ENCODE measurements around the gene CLSTN2.

Gene CLSTN2

GRCh38 chr3:140134231-140134965 is 199.4 kb downstream of the CLSTN2 start:
- no peaks in the 10 kb centered on the region for H3K36me3 ChIP-seq (ENCODE audit: control insufficient read depth in 1 of 2, insufficient read depth in 2 of 2, low read depth in 1 of 2, low read length in 2 of 2)
- H2BK15ac ChIP-seq (ENCODE audit: low read depth, poor library complexity, severe bottlenecking): no peak overlapping the region
- no peak overlapping the region for H3K14ac ChIP-seq (ENCODE audit: low read length in 2 of 2)
- H2BK12ac ChIP-seq (ENCODE audit: low read length in 2 of 2): no peak overlapping the region
- H4K91ac ChIP-seq (ENCODE audit: low read length): no peak overlapping the region
- H3K18ac ChIP-seq (ENCODE audit: low read depth in 1 of 2, low read length in 2 of 2): no peak overlapping the region
- H4K8ac ChIP-seq (ENCODE audit: low read length): no peak overlapping the region
- H3K27me3 ChIP-seq (ENCODE audit: control insufficient read depth in 1 of 2, insufficient read depth in 1 of 2, low read length in 2 of 2): peaks cover 6 to 14% of the 10 kb centered on the region in 2 experiments
- H3K4me1 ChIP-seq (ENCODE audit: control insufficient read depth, insufficient read depth, low read depth, low read length): no peaks in the 10 kb centered on the region
- no peak overlapping the region for H3K23ac ChIP-seq (ENCODE audit: low read length in 2 of 2)
- H2BK5ac ChIP-seq (ENCODE audit: low read depth, low read length, poor library complexity, severe bottlenecking): no peak overlapping the region
- peaks cover 6% of the 10 kb centered on the region for H3K79me1 ChIP-seq (replicated peaks; ENCODE audit: low read length, poor library complexity, severe bottlenecking)
- no peak overlapping the region for H2AK5ac ChIP-seq (ENCODE audit: low read length, severe bottlenecking)
- H3K9ac ChIP-seq (ENCODE audit: low read length): no peak overlapping the region
- no peak for DNase-seq
- H3K4ac ChIP-seq (ENCODE audit: low read depth in 1 of 2, low read length in 2 of 2): no peak overlapping the region
- H2BK120ac ChIP-seq (ENCODE audit: low read depth, low read length): no peak overlapping the region
- H3K9me3 ChIP-seq (ENCODE audit: control insufficient read depth, low read length): no peaks in the 10 kb centered on the region
- no peak overlapping the region for H3K4me3 ChIP-seq (ENCODE audit: insufficient read depth in 1 of 2, low read depth in 1 of 2, low read length in 2 of 2)
- no peak overlapping the region for H3K4me2 ChIP-seq (ENCODE audit: low read length, poor library complexity, severe bottlenecking)
- 83% methylated on average over 1 of the region's 5 CpGs for WGBS
- H2AFZ ChIP-seq (ENCODE audit: low read depth, low read length): no peak overlapping the region
- no peak overlapping the region for H3K27ac ChIP-seq (ENCODE audit: low read length, poor library complexity, severe bottlenecking)

GRCh38 chr3:140135461-140135860 is 200.5 kb downstream of the CLSTN2 start:
- no peak overlapping the region for H2BK12ac ChIP-seq (ENCODE audit: low read length in 2 of 2)
- no peak overlapping the region for H2BK5ac ChIP-seq (ENCODE audit: low read depth, low read length, poor library complexity, severe bottlenecking)
- H3K79me1 ChIP-seq (replicated peaks; ENCODE audit: low read length, poor library complexity, severe bottlenecking): peaks cover 6% of the 10 kb centered on the region
- H2BK120ac ChIP-seq (ENCODE audit: low read depth, low read length): no peak overlapping the region
- no peak overlapping the region for H4K8ac ChIP-seq (ENCODE audit: low read length)
- no peak overlapping the region for H4K91ac ChIP-seq (ENCODE audit: low read length)
- H3K18ac ChIP-seq (ENCODE audit: low read depth in 1 of 2, low read length in 2 of 2): no peak overlapping the region
- no peak overlapping the region for H3K9ac ChIP-seq (ENCODE audit: low read length)
- H3K27ac ChIP-seq (ENCODE audit: low read length, poor library complexity, severe bottlenecking): no peak overlapping the region
- H3K27me3 ChIP-seq (ENCODE audit: control insufficient read depth in 1 of 2, insufficient read depth in 1 of 2, low read length in 2 of 2): peaks cover 6 to 10% of the 10 kb centered on the region in 2 experiments
- H2AFZ ChIP-seq (ENCODE audit: low read depth, low read length): no peak overlapping the region
- H3K36me3 ChIP-seq (ENCODE audit: control insufficient read depth in 1 of 2, insufficient read depth in 2 of 2, low read depth in 1 of 2, low read length in 2 of 2): no peaks in the 10 kb centered on the region
- DNase-seq: no peak
- no peak overlapping the region for H3K4me3 ChIP-seq (ENCODE audit: insufficient read depth in 1 of 2, low read depth in 1 of 2, low read length in 2 of 2)
- no peak overlapping the region for H2BK15ac ChIP-seq (ENCODE audit: low read depth, poor library complexity, severe bottlenecking)
- no peak overlapping the region for H3K23ac ChIP-seq (ENCODE audit: low read length in 2 of 2)
- 60% methylated on average over 3 of the region's 4 CpGs for WGBS
- H3K4ac ChIP-seq (ENCODE audit: low read depth in 1 of 2, low read length in 2 of 2): no peak overlapping the region
- no peaks in the 10 kb centered on the region for H3K4me1 ChIP-seq (ENCODE audit: control insufficient read depth, insufficient read depth, low read depth, low read length)
- H3K14ac ChIP-seq (ENCODE audit: low read length in 2 of 2): no peak overlapping the region
- H3K9me3 ChIP-seq (ENCODE audit: control insufficient read depth, low read length): no peaks in the 10 kb centered on the region
- H3K4me2 ChIP-seq (ENCODE audit: low read length, poor library complexity, severe bottlenecking): no peak overlapping the region
- no peak overlapping the region for H2AK5ac ChIP-seq (ENCODE audit: low read length, severe bottlenecking)

GRCh38 chr3:140143367-140144069 is 208.5 kb downstream of the CLSTN2 start:
- 71% methylated on average over 3 of the region's 5 CpGs for WGBS
- H2AFZ ChIP-seq (ENCODE audit: low read depth, low read length): no peak overlapping the region

GRCh38 chr3:140145528-140145927 is 210.5 kb downstream of the CLSTN2 start:
- H2BK5ac ChIP-seq (ENCODE audit: low read depth, low read length, poor library complexity, severe bottlenecking): peak overlapping the region; percentile 14
- H3K4me1 ChIP-seq (ENCODE audit: control insufficient read depth, insufficient read depth, low read depth, low read length): no peaks in the 10 kb centered on the region
- peaks cover 1% of the 10 kb centered on the region for H3K79me1 ChIP-seq (replicated peaks; ENCODE audit: low read length, poor library complexity, severe bottlenecking)
- no peak for DNase-seq
- peaks cover 0 to 11% of the 10 kb centered on the region in 2 experiments for H3K27me3 ChIP-seq (ENCODE audit: control insufficient read depth in 1 of 2, insufficient read depth in 1 of 2, low read length in 2 of 2)
- no peak overlapping the region for H3K4ac ChIP-seq (ENCODE audit: low read depth in 1 of 2, low read length in 2 of 2)
- WGBS: 84% methylated on average over 2 of the region's 2 CpGs
- no peaks in the 10 kb centered on the region for H3K36me3 ChIP-seq (ENCODE audit: control insufficient read depth in 1 of 2, insufficient read depth in 2 of 2, low read depth in 1 of 2, low read length in 2 of 2)
- H3K23ac ChIP-seq (ENCODE audit: low read length in 2 of 2): no peak overlapping the region
- no peak overlapping the region for H2BK120ac ChIP-seq (ENCODE audit: low read depth, low read length)
- no peak overlapping the region for H3K4me3 ChIP-seq (ENCODE audit: insufficient read depth in 1 of 2, low read depth in 1 of 2, low read length in 2 of 2)
- H2BK15ac ChIP-seq (ENCODE audit: low read depth, poor library complexity, severe bottlenecking): no peak overlapping the region
- no peak overlapping the region for H2AK5ac ChIP-seq (ENCODE audit: low read length, severe bottlenecking)
- no peak overlapping the region for H3K18ac ChIP-seq (ENCODE audit: low read depth in 1 of 2, low read length in 2 of 2)
- H2BK12ac ChIP-seq (ENCODE audit: low read length in 2 of 2): no peak overlapping the region
- H4K8ac ChIP-seq (ENCODE audit: low read length): no peak overlapping the region
- no peak overlapping the region for H3K4me2 ChIP-seq (ENCODE audit: low read length, poor library complexity, severe bottlenecking)
- H3K9ac ChIP-seq (ENCODE audit: low read length): no peak overlapping the region
- no peak overlapping the region for H2AFZ ChIP-seq (ENCODE audit: low read depth, low read length)
- no peak overlapping the region for H3K14ac ChIP-seq (ENCODE audit: low read length in 2 of 2)
- no peak overlapping the region for H3K27ac ChIP-seq (ENCODE audit: low read length, poor library complexity, severe bottlenecking)
- H4K91ac ChIP-seq (ENCODE audit: low read length): no peak overlapping the region
- H3K9me3 ChIP-seq (ENCODE audit: control insufficient read depth, low read length): no peaks in the 10 kb centered on the region

More at GRCh38 chr3:140143367-140144069, 208.5 kb downstream of the CLSTN2 start:
- H3K27ac ChIP-seq (ENCODE audit: low read length, poor library complexity, severe bottlenecking): no peak overlapping the region
- no peak overlapping the region for H3K14ac ChIP-seq (ENCODE audit: low read length in 2 of 2)
- no peak overlapping the region for H2BK12ac ChIP-seq (ENCODE audit: low read length in 2 of 2)
- H3K18ac ChIP-seq (ENCODE audit: low read depth in 1 of 2, low read length in 2 of 2): no peak overlapping the region
- no peak overlapping the region for H2AK5ac ChIP-seq (ENCODE audit: low read length, severe bottlenecking)
- H3K4me3 ChIP-seq (ENCODE audit: insufficient read depth in 1 of 2, low read depth in 1 of 2, low read length in 2 of 2): no peak overlapping the region
- H3K4me1 ChIP-seq (ENCODE audit: control insufficient read depth, insufficient read depth, low read depth, low read length): no peaks in the 10 kb centered on the region
- no peak overlapping the region for H4K8ac ChIP-seq (ENCODE audit: low read length)
- no peak overlapping the region for H3K4ac ChIP-seq (ENCODE audit: low read depth in 1 of 2, low read length in 2 of 2)
- H3K27me3 ChIP-seq (ENCODE audit: control insufficient read depth in 1 of 2, insufficient read depth in 1 of 2, low read length in 2 of 2): peaks cover 0 to 11% of the 10 kb centered on the region in 2 experiments
- H3K36me3 ChIP-seq (ENCODE audit: control insufficient read depth in 1 of 2, insufficient read depth in 2 of 2, low read depth in 1 of 2, low read length in 2 of 2): no peaks in the 10 kb centered on the region
- H3K9ac ChIP-seq (ENCODE audit: low read length): no peak overlapping the region
- no peak overlapping the region for H2BK5ac ChIP-seq (ENCODE audit: low read depth, low read length, poor library complexity, severe bottlenecking)
- no peak overlapping the region for H3K23ac ChIP-seq (ENCODE audit: low read length in 2 of 2)
- H4K91ac ChIP-seq (ENCODE audit: low read length): no peak overlapping the region
- H2BK120ac ChIP-seq (ENCODE audit: low read depth, low read length): no peak overlapping the region
- no peak overlapping the region for H2BK15ac ChIP-seq (ENCODE audit: low read depth, poor library complexity, severe bottlenecking)
- peaks cover 1% of the 10 kb centered on the region for H3K79me1 ChIP-seq (replicated peaks; ENCODE audit: low read length, poor library complexity, severe bottlenecking)
- DNase-seq: no peak
- no peak overlapping the region for H3K4me2 ChIP-seq (ENCODE audit: low read length, poor library complexity, severe bottlenecking)
- no peaks in the 10 kb centered on the region for H3K9me3 ChIP-seq (ENCODE audit: control insufficient read depth, low read length)
